Kidney (tissue), 14 donors: ENCODE measurements around the gene ETV7. TPM values are rescaled to one million over a fixed set of nuclear protein-coding genes. Genes with fewer than 3 reads are reported as not detected.

Experiments
- DNase-seq, 5 donors: peaks; one replicate each; pipeline ENCODE4 v3.0.0-alpha.2; 2013 to 2020
- FAIRE-seq: peaks from 2 replicates; lab custom pipeline; 2012; peaks lifted over from hg19 to GRCh38; lab: Jason Lieb, UNC
- H3K27ac ChIP-seq, 2 donors: one replicate each; pipeline ENCODE4 v1.7.0; 2013; ENCODE audit warnings: low read depth in 2 of 2, low read length in 2 of 2, inconsistent platforms in 1 of 2
- H3K27me3 ChIP-seq: one replicate; pipeline ENCODE4 v1.7.1; 2013; ENCODE audit warnings: low read length, inconsistent platforms; ENCODE audit not compliant: control insufficient read depth, insufficient read depth
- H3K36me3 ChIP-seq, 3 donors: one replicate each; pipeline versions ENCODE4 v1.7.0 to v1.7.1; 2013; ENCODE audit warnings: low read length in 3 of 3, control low read depth in 1 of 3, inconsistent platforms in 1 of 3; ENCODE audit not compliant: insufficient read depth in 3 of 3, control insufficient read depth in 2 of 3
- H3K4me1 ChIP-seq, 3 donors: one replicate each; pipeline versions ENCODE4 v1.7.0 to v1.7.1; 2013; ENCODE audit warnings: low read length in 3 of 3, inconsistent platforms in 1 of 3, low read depth in 1 of 3; ENCODE audit not compliant: control insufficient read depth in 2 of 3, insufficient read depth in 2 of 3
- H3K4me3 ChIP-seq, 3 donors: one replicate each; pipeline versions ENCODE4 v1.7.0 to v1.8.1; 2013; ENCODE audit warnings: low read length in 3 of 3, control low read depth in 1 of 3, inconsistent platforms in 1 of 3
- H3K9ac ChIP-seq, 3 donors: one replicate each; pipeline versions ENCODE4 v1.7.0 to v1.7.1; 2013; ENCODE audit warnings: low read length in 3 of 3, control low read depth in 1 of 3, inconsistent platforms in 1 of 3
- H3K9me3 ChIP-seq, 3 donors: one replicate each; pipeline versions ENCODE4 v1.7.0 to v1.7.1; 2013; ENCODE audit warnings: low read length in 3 of 3, control low read depth in 1 of 3, inconsistent platforms in 1 of 3; ENCODE audit not compliant: control insufficient read depth in 2 of 3, insufficient read depth in 1 of 3
- CTCF ChIP-seq: IDR thresholded peaks from 3 replicates; pipeline ENCODE4 v1.5.1; 2012; ENCODE audit warnings: mild to moderate bottlenecking, moderate library complexity, borderline replicate concordance; ENCODE audit not compliant: insufficient read depth; ENCODE audit errors: extremely low read depth
- intact Hi-C: fragments of 100-400 bp; cut with DNase I; formaldehyde crosslinking; loops from one replicate; pipeline ENCODE4 v1.11.1; 2022
- polyA plus RNA-seq: library from polyadenylated mRNA; stranded (reverse); fragments of 350-450 nt; fragmentation: Illumina TruSeq; extraction: RNeasy Lipid Tissue Mini Kit (QIAGEN cat#74804); gene quantifications from one replicate; pipeline ENCODE4 v1.2.3, GENCODE V29; 2014; ENCODE audit warnings: low read depth, low replicate concordance; ENCODE audit not compliant: insufficient read depth
- total RNA-seq: library from RNA; stranded (reverse); fragmentation: NEBNext Ultra II Directional; extraction: Animal tissue kit (Norgen Biotek cat#: 25700); gene quantifications from one replicate; pipeline ENCODE4 v1.2.1, GENCODE V29; 2021
- donor health status: control.
- donor health status: control.
- donor health status: control.
- donor health status: control.
- donor health status: control.
- donor health status: DM: yes; HTN: yes; CAD: no.
- donor health status: Normal renal cell carcinoma (clear cell type).

ETV7 gene
- total and polyA plus RNA-seq, 2 donors from 2014 or later: 0.99 to 4.6 TPM

- H3K36me3 ChIP-seq: no peaks in the 10 kb centered on the region
- FAIRE-seq (no peak), DNase-seq (no peak)
- H3K4me1 ChIP-seq: peaks cover 0 to 8% (median 7%) of the 10 kb centered on the region in 3 donors
- H3K27me3 ChIP-seq: no peaks in the 10 kb centered on the region
- H3K27ac ChIP-seq: no peak overlapping the region
- no peak overlapping the region for H3K9ac ChIP-seq
- H3K9me3 ChIP-seq: no peaks in the 10 kb centered on the region
- H3K4me3 ChIP-seq: no peak overlapping the region
- intact Hi-C loops: no loop called here
- no peak for TF ChIP-seq CTCF
Observed at GRCh38 chr6:36361071-36361470, 26.4 kb downstream of the ETV7 start.

GRCh38 chr6:36360241-36361054 lies 27.0 kb downstream of the ETV7 start:
- intact Hi-C loops: no loop called here
- Histone ChIP-seq H3K27ac (no peak overlapping the region), H3K27me3 (no peaks in the 10 kb centered on the region), H3K4me3 (no peak overlapping the region), H3K36me3 (no peaks in the 10 kb centered on the region), H3K4me1 (peaks cover 0 to 8% (median 7%) of the 10 kb centered on the region in 3 donors), H3K9ac (no peak overlapping the region), H3K9me3 (no peaks in the 10 kb centered on the region)
- TF ChIP-seq CTCF: peak; percentile 77
- no peak for FAIRE-seq
- peak; percentile 80 to 94 (median 86) for DNase-seq

- intact Hi-C loops: no loop called here
- peak in 2 of 5 donors; percentile 26 to 48 for DNase-seq
- no peaks in the 10 kb centered on the region for H3K36me3 ChIP-seq
Observed at GRCh38 chr6:36358226-36358915, 29.1 kb downstream of the ETV7 start.

More at GRCh38 chr6:36358226-36358915, 29.1 kb downstream of the ETV7 start:
- no peaks in the 10 kb centered on the region for H3K27me3 ChIP-seq
- FAIRE-seq: no peak
- H3K9me3 ChIP-seq: no peaks in the 10 kb centered on the region
- peak overlapping the region; percentile 26 to 37 for H3K27ac ChIP-seq
- TF ChIP-seq CTCF: no peak
- H3K4me3 ChIP-seq: no peak overlapping the region
- no peak overlapping the region for H3K9ac ChIP-seq
- H3K4me1 ChIP-seq: peaks cover 0 to 8% (median 7%) of the 10 kb centered on the region in 3 donors
